Endodermal cell (in vitro differentiated cells): ENCODE results near the gene TXLNB. TPM values are rescaled to one million over a fixed set of nuclear protein-coding genes. Genes with fewer than 3 reads are reported as not detected.

Source experiments
- DNase-seq: peaks from one replicate; pipeline ENCODE4 v3.0.0-alpha.2; 2017
- H3K27ac ChIP-seq: 2 replicates; pipeline ENCODE4 v1.5.1; 2013; ENCODE audit warnings: mild to moderate bottlenecking, low read depth, low read length, moderate library complexity
- H3K27me3 ChIP-seq: 2 replicates; pipeline ENCODE4 v1.6.1; 2013; ENCODE audit warnings: mild to moderate bottlenecking, low read length, moderate library complexity; ENCODE audit not compliant: insufficient read depth, control insufficient read depth, poor library complexity, severe bottlenecking
- H3K36me3 ChIP-seq: 2 replicates; pipeline ENCODE4 v1.7.0; 2013; ENCODE audit warnings: mild to moderate bottlenecking, low read length, moderate library complexity; ENCODE audit not compliant: control insufficient read depth, insufficient read depth
- H3K4me1 ChIP-seq: one replicate; pipeline ENCODE4 v1.7.0; 2013; ENCODE audit warnings: low read length; ENCODE audit not compliant: control insufficient read depth, insufficient read depth
- H3K4me3 ChIP-seq: 2 replicates; pipeline ENCODE4 v1.5.1; 2013; ENCODE audit warnings: mild to moderate bottlenecking, low read length, moderate library complexity
- H3K9ac ChIP-seq: 2 replicates; pipeline ENCODE4 v1.6.1; 2013; ENCODE audit warnings: mild to moderate bottlenecking, low read length, moderate library complexity; ENCODE audit not compliant: poor library complexity, severe bottlenecking; ENCODE audit errors: extremely low read depth
- H3K9me3 ChIP-seq: 2 replicates; pipeline ENCODE4 v1.6.1; 2013; ENCODE audit warnings: mild to moderate bottlenecking, low read length, moderate library complexity; ENCODE audit not compliant: control insufficient read depth
- H3K27ac Mint-ChIP-seq: 2 replicates; pipeline ENCODE4 v1.8.0; 2020; ENCODE audit warnings: mixed read lengths
- H3K27me3 Mint-ChIP-seq: 2 replicates; pipeline ENCODE4 v1.8.0; 2021; ENCODE audit warnings: mild to moderate bottlenecking, mixed read lengths; ENCODE audit not compliant: insufficient read depth
- H3K36me3 Mint-ChIP-seq: 2 replicates; pipeline ENCODE4 v1.8.0; 2020; ENCODE audit warnings: low read depth, mixed read lengths
- H3K4me1 Mint-ChIP-seq: 2 replicates; pipeline ENCODE4 v1.8.0; 2020; ENCODE audit warnings: mixed read lengths
- H3K4me3 Mint-ChIP-seq: 2 replicates; pipeline ENCODE4 v1.8.0; 2020; ENCODE audit warnings: mild to moderate bottlenecking, moderate library complexity, mixed read lengths
- H3K9me3 Mint-ChIP-seq: 2 replicates; pipeline ENCODE4 v1.8.0; 2020; ENCODE audit warnings: mild to moderate bottlenecking, mixed read lengths
- CTCF ChIP-seq: fragments of 200-600 bp; sonication (generic); conservative IDR thresholded peaks from 2 replicates; pipeline ENCODE4 v1.5.0; 2021; ENCODE audit warnings: antibody characterized with exemption, mild to moderate bottlenecking
- WGBS, 2 experiments: methylation state at CpG; one replicate each; pipeline versions ENCODE4 v1.1.5 to v1.1.7; 2013; ENCODE audit warnings: missing lambda C conversion rate in 2 of 2, mixed read lengths in 1 of 2; ENCODE audit not compliant: insufficient coverage in 1 of 2, insufficient read length in 1 of 2; 5-methylcytosine and 5-hydroxymethylcytosine counted together
- total RNA-seq, 2 donors: library from RNA; stranded (reverse); fragmentation: NEBNext Ultra II Directional in 1 of 2; extraction: Animal tissue kit (Norgen Biotek cat#: 25700) in 1 of 2; gene quantifications; 2 replicates in 1 of 2; 3 replicates in 1 of 2; pipeline ENCODE4 v1.2.1, GENCODE V29; 2021

The TXLNB gene
- total RNA-seq, 2 donors from 2014 or later: not detected

DNA sequence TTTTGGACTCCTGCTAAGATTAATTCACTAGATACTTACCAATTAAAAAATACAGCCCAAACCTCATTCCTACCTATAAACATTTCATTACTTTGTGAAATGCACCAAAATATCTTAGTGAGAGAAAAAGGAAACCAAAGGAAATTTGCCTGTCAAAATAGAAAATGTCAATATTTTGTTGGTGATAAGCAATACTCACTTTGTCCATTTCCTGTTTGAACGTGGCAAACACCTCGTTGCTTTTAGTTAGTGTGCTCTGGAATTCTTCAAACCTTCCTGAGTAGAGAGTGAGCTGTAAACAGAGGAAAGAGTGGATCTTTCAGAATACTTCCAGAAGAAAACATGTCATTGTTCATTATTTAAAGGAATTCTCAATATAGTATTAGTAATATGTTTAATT lies 44.2 kb downstream of the TXLNB start:
- Histone ChIP-seq H3K27ac (no peak overlapping the region), H3K4me1 (no peaks in the 10 kb centered on the region), H3K4me3 (no peak overlapping the region), H3K9ac (no peak overlapping the region), H3K27me3 (no peaks in the 10 kb centered on the region), H3K36me3 (no peaks in the 10 kb centered on the region), H3K9me3 (no peaks in the 10 kb centered on the region)
- H3K27ac Mint-ChIP-seq: no peak overlapping the region
- 94 to 100% methylated on average over 1 to 2 of the region's 2 CpGs for WGBS, 2 experiments
- H3K27me3 Mint-ChIP-seq: peaks cover under 1% of the 10 kb centered on the region
- H3K4me1 Mint-ChIP-seq: no peaks in the 10 kb centered on the region
- H3K9me3 Mint-ChIP-seq: no peaks in the 10 kb centered on the region
- no peaks in the 10 kb centered on the region for H3K36me3 Mint-ChIP-seq
- TF ChIP-seq CTCF: no peak
- no peak overlapping the region for H3K4me3 Mint-ChIP-seq
- DNase-seq: no peak

DNA sequence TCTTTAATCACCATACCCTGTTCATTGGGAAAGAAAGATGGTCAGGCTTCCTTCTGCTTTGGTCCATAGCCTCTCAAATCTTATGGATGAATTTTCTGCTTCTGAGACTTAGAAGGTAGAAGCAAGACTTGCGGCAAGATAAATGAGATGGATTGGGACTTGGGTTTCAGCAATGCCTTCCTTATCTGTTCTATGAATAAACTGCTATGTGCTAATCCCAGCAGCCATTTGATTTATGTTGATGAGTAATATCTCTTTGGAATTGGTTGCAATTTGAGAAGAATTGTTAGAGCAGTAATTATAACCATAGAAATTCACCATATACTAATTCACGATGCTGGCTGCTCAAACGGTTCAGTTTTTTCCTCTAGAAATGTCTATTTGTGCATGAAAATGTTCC lies 48.3 kb downstream of the TXLNB start:
- no peaks in the 10 kb centered on the region for H3K4me1 ChIP-seq

GRCh38 chr6:139242457-139243240 lies 49.1 kb downstream of the TXLNB start:
- Mint-ChIP-seq H3K27ac (no peak overlapping the region), H3K9me3 (no peaks in the 10 kb centered on the region), H3K27me3 (peaks cover 2% of the 10 kb centered on the region), H3K4me1 (no peaks in the 10 kb centered on the region), H3K36me3 (no peaks in the 10 kb centered on the region), H3K4me3 (no peak overlapping the region)
- Histone ChIP-seq H3K36me3 (no peaks in the 10 kb centered on the region), H3K27ac (no peak overlapping the region), H3K27me3 (no peaks in the 10 kb centered on the region), H3K9me3 (no peaks in the 10 kb centered on the region), H3K9ac (no peak overlapping the region), H3K4me1 (no peaks in the 10 kb centered on the region), H3K4me3 (no peak overlapping the region)
- no peak for DNase-seq
- WGBS, 2 experiments: 92 to 93% methylated on average over 24 to 29 of the region's 29 CpGs
- TF ChIP-seq CTCF: no peak

More for the DNA sequence above, 48.3 kb downstream of the TXLNB start:
- Mint-ChIP-seq H3K27ac (no peak overlapping the region), H3K27me3 (peaks cover 2% of the 10 kb centered on the region), H3K9me3 (no peaks in the 10 kb centered on the region), H3K4me3 (no peak overlapping the region), H3K36me3 (no peaks in the 10 kb centered on the region), H3K4me1 (no peaks in the 10 kb centered on the region)
- no peaks in the 10 kb centered on the region for H3K9me3 ChIP-seq
- WGBS, 2 experiments: 95 to 100% methylated on average over 2 to 3 of the region's 3 CpGs
- DNase-seq: no peak
- H3K27ac ChIP-seq: no peak overlapping the region
- TF ChIP-seq CTCF: no peak
- H3K9ac ChIP-seq: no peak overlapping the region
- H3K27me3 ChIP-seq: no peaks in the 10 kb centered on the region
- no peaks in the 10 kb centered on the region for H3K36me3 ChIP-seq
- H3K4me3 ChIP-seq: no peak overlapping the region
